NCI-H2081 treated with DMSO at 0.1 percent for 48 hours (cell line): ENCODE results near the gene MUC5B.

Source experiments
- DNase-seq: peaks from one replicate; lab custom pipeline; 2025; lab: John Stamatoyannopoulos, UW

The MUC5B gene

DNA sequence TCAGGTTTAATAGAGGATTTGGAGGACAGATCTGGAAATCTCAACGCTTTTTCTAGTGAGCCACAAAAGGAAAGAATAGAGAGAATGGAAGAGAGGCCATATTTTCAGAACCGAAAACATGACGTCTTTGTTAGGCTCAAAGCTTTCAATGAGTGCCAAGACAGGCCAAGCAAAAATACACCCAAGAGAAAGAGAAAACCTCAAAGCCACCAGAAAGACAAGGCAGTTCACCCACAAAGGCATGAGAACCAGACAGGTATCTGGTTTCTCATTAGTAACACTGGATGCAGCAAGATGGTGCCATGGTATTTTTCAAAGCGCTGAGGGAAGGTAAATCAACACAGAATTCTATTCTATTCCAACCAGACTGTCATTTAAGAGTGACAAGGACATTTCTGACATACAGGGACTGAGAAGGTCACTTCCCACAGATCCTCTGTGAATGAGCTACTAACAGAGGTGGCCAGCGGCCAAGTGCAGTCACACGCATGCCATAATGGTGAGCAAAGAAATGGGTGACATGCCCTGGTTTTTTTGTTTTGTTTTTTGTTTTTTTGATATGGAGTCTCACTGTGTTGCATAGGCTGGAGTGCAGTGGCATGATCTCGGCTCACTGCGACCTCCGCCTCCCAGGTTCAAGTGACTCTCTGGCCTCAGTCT, 44.7 kb downstream of the MUC5B start:
- DNase-seq = no peak

DNA sequence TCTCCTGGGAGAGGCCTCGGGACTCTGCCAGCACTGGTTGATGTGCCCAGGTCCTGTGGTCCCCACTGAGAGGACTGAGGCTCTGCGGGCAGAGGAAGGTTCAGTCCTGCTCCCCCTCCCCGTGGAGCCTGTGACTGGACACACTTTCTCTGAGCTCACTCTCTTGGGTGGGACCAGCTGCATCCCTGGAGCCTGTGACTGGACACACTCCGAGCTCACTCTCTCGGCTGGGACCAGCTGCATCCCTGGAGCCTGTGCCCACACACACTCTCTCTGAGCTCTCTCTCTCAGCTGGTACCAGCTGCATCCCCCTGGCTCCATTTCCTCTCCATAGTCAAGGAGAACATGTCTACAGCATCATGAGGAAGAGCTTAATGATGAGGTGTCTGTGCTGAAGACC, 47.1 kb downstream of the MUC5B start:
- no peak for DNase-seq

DNA sequence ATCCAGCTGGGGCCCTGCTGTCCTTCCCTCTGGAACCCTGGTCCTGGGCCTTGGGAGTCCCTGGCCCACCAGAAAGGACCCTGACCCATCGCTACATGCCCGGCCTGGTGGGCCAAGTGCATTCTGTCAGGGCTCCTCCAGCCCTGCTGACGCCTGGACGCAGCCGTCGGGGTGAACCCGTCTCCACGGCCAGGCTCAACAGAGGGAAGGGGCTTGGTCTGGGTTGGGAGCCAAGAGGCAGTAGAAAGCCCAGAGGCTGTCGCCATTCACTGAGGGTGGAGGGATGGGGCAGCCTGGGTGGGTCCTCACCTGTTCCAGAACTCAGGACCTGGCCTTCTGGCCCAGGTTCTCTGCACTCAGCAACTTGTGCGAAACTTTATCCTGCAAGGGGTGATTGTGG, 47.6 kb downstream of the MUC5B start:
- no peak for DNase-seq

DNA sequence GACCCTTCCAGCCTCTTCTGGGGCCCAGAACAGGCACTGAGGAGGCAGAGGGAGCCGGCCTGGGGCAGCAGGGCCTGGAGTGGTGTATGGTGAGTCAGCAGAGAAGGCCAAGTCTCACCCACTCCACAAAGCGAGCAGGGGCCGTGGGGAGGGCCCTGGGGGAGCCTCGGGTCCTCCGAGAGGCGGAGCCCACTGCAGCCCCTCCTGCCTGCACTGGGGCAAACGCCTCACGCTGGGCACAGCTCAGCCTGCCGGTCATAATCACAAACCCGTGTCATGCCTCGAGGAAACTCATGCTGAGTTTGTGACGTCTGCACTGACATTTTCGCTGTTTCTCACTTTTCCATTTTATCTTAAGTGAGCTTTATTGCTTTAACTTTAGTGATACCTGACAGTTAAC, 48.1 kb downstream of the MUC5B start:
- DNase-seq = no peak

DNA sequence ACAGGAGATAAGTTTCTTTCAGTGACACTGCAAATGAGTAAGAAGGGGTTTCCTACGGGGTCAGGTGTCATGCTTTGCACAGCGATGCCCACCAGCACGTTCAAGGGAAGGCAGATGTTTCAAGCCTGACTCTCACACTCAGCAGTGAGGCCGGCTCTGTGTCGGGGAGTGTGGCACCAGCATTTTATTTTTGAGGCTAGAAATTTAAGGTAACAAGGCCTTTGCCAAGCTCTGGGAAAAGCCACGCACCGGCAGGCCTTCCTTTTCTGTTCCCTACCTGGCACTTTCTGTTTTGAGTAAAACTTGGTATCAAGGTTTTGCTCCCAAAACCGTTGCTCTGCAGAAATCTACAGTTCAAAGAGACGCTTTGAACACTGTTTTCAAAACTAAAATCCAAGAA, 48.5 kb downstream of the MUC5B start:
- no peak for DNase-seq

DNA sequence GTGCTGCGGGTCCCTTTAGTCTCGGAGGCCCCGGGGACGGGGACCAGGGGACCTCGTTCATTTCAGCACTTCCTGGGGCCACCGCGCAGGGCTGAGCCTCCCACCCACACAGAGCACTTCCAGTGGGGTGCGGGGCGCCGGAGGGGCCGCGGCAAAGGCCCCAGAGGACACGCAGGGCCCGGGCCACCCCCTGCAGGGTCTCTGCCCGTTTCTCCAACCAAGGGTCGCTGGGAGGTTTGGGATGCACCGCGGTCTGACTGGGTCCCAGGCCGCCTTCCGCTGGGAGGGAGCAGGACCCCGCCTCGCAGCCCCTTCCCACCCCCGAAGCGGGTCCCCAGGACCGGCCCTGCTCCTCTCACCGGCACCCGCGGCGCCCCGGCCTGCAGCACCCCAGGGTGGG, 49.1 kb downstream of the MUC5B start:
- DNase-seq = no peak

DNA sequence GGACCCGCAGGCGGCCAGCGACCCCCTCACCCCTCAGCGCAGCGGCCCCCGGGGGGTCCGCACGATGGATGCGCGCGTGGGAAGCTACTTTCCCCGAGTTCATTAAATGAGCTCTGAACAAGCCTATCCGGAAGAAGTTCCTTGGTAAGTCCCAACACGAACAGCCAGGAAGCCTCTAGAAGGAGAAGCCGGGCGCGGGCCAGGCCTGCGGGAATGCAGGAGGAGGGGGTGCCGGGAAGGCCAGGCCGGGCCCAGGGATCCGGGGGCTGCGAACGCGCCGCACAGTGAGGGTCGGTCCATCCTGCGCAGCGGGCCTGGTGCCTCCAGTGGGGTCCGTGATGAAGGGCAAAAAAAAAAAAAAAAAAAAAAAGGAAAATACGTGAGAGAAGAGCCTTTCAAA, 49.7 kb downstream of the MUC5B start:
- no peak for DNase-seq

DNA sequence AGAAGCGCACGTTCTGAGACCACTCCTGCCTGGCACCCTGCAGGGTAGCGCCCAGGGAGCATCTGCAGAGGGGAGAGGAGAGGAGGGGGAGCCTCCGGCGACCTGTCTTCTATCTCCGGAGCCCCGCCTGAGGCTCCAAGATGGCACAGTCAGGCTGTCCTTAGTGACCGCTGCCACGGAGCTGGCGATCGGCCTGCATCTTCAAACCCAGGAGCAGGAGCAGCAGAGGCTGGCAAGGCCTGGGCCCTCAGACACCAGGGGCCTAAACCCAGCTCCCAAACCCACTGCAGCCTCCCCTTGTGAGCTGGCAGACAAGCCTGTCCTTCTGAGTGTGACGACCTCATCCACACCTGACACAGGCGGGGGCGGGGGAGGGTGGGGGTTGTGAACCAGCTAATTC, 51.6 kb downstream of the MUC5B start:
- no peak for DNase-seq

DNA sequence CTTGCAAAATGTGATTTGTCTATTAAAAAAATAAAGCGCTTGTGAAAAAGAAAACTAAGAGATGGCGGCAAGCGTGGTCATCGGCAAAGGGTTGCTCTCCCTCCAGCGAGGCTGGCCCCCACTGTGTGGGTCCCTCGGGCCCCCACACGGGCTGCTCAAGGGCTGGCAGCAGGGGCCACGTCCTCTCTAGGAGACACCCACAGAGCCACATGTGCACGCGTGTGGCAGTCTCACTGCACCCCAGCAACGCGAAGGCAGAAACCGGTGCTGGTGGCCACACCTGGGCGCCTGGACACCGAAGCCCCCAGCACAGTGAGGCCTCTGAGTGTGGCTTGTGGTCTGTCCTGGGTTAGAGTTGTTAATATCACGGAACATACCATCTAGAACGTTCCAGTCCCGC, 52.2 kb downstream of the MUC5B start:
- DNase-seq = no peak

DNA sequence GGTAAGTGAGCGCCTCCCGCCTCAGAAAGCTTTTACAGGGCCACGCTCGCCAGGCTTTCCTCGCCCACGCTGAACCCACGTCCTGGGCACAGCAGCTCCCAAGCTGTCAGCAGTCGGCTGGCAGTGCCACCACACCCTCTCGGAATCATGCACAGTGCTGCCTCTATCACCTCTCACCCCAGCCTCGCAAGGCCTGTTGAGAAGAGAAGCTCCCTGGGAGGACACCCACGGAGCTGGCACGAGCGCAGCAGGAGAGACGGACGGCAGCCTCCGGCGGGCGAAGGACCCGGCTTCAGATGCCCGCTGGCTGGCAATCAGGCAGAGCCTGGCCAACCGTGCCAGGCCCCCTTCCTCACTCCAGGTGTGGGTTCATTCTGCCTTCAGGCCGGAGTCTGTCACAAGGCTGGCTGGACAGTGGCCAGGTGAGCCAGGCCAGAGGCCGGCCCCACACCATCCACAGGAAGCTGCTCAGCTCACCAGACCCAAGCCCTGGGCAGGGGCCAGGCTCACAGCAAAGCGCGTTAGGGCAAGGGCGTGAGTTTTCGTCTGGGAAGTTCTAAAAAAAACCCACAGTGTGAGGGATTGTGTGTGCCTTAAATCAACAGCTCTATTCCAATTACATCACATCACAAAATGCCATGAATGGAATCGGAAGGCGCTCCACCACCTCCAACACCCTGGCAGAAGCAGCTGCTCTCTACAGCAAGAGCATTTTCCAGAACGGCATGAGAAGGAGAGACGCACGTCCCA, 53.4 kb downstream of the MUC5B start:
- DNase-seq = no peak

DNA sequence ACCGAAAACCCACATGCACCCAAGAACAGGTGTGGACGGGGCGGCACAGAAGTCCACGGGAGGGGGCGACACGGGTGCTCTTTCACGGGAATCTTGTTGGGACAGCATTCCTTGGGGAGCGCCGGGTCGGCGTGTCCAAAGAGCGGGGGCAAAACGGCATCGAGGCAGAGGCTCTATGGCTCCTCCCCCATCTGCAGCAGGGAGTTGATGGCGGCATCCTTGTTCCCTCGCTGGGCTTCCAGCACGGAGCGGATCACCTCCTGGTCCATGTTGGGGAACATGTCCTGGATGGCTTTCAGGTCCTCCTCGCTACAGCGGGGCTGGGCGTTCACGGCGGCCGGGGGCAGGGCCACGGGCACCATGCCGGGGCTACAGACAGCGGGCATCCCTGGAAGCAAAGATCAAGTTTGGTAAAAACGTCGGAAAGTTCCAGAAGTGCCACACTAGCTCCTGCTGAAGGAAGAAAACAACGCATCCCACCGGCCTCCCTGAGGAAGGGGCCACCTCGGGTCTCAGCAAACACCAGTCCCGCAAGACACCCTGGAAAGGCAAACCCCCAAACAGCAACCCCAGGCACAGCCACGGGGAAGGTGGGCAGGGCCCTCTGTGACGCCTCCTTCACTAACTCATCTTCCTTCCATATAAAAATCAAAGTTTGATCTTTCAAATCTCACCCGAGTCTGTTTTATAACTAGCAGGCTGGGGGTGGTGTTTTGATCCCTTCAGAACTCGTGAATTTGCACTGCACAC, 54.2 kb downstream of the MUC5B start:
- DNase-seq = no peak

DNA sequence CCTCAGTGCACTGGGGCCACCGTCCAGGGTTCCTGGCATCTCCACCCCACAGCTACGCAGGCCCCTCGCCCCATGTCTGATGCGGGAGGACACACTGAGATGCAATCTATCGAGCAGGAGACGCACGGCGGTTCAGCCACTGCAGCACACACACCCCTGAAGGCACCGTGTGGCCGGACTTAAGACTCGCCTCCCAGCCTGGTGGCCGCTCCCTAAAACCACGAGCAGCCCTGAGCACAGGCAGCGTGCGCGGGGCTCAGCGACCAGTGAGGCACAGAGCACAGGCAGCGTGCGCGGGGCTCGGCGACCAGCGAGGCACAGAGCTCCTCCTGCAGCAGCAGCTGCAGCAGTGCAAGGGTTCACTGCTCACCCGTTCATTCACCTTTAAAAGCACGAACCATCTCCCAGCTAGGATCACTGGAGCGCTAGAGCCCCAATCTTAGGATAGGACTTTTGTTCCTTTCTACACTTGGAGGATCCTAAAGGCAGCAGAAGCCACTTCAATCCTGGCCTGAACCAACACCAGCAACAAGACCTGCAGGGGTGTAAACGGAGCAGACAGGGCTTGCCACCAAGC, 55.2 kb downstream of the MUC5B start:
- DNase-seq = no peak

DNA sequence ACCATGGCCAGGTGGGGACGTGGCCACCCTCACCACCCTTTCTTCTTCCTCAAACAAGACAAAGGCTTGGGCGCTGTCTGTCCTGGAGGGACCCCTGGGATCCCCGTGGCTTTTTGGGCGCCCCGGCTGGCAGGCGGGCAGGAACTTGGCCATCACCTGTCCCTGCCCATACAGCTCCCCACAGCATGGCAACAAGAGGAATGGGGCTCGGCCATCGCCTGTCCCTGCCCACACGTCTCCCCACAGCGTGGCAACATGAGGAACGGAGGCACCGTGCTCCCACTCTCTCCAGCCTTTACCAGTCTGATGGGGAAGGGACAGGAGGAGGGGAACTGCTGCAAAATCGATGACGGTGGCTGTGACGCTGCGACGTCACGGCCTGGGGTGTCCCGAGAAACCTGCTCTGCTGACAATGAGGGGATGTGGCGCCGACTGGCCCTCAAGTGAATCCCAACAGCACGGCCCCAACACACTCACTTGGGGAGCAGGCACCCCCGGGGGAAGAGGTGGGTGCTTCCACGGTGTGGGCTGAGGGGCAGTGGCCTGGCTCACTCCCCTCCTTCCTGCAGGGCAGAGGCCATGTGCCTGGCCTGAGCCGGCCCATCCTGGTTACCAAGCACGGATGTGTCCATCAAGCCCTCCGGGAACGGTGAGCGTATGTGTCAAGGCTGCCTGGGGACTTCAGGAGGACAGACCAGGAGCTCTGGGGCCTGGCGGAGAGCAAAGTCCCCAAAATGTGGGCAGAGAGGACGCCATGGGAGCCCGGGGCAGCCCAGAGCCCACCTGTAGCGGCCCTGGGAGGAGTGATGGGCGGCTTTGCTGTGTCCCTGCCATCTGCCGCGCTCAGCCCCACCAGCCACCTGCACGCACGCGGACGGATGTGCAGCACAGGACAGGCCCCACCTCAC, 56.2 kb downstream of the MUC5B start:
- no peak for DNase-seq

DNA sequence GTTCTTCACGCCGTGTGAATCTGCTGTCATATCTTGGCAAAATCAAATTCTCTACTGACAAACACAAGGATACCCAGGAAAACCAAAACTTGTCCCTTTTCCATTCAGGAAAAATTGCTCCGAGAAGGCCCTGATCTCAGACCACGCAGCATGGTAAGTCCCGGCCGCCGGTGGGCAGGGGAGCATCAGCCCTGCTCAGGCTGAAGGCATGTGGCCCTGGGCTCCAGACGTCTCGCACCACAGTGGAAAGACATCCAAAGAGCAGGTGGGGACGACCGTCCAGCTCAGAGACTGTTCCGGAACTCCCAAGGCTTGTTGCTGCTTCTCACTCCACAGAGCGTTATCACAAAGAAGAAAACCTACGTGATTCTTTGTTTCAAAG, 56.8 kb downstream of the MUC5B start:
- DNase-seq = no peak

DNA sequence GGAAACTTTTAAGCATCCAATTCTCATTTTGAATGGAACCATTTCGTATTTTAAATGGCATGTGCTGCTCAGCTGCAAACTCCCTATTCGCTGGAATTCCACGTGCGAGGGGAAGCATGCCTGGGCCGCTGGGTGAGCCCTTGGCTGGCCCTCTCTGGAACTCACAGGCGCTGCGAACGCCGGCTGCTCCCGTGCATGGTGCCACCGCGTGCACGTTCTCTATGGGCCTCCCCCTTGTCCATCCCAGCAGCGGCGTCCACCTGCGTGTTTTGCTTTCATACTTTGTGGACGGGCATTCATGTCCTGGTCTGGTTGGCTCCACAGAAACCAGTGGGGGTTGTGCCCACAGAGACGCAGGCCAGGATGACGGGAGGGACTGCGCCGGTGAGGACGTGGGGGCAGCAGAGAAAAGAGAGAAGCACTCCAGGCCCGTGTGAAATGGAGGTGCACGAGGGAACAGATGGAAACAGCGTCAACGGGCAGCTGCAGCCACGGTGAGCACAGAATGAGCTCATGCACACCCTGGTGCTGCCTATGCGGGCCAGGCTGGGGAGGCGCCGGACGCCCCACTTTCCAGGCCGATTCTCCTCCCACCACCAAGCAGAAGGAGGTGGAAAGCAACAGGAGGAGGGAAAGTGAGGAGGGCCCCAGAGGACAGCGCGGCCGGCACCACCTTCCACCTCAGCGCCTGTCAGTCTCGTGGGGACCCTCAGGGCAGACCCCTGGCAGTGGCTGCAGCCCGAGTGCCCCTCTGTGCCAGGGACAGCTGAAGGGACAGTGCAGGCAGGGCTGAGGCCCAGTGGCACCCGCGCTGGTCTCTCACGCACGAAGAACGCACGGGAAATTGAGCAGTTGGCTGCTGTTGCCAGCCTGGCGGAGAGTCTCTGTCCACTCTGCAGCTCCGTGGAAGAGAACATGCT, 57.5 kb downstream of the MUC5B start:
- DNase-seq = no peak

DNA sequence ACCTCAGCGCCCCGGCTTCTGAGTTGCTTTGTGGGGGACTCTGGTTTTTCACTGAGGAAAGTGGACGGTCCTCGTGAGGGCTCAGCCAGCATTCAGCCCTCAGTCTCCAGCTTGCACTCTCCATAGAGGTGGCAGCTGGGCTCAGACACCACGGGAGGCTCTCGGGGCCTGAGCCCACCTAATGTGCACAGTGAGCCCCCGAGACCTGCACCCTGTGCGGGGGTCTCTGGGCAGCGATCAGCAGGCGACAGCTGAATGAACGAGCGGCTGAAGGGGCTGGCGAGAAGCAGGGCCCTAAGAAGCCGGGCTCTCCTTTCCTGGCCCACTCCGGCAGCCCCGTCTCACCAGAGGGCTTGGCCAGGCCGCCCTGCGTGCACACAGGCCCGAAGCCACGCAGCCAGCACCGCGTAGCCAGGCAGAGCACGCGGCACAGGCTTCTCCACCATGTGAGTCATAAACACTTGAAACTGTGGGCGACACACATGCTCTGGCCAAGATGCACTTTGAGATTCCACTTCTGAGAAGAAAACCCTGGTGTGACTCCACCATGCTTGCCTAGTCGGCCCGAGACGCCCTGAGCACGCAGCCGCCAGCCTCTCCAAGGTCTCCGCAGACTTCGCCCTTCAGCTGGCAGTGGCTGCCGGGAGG, 58.6 kb downstream of the MUC5B start:
- no peak for DNase-seq

DNA sequence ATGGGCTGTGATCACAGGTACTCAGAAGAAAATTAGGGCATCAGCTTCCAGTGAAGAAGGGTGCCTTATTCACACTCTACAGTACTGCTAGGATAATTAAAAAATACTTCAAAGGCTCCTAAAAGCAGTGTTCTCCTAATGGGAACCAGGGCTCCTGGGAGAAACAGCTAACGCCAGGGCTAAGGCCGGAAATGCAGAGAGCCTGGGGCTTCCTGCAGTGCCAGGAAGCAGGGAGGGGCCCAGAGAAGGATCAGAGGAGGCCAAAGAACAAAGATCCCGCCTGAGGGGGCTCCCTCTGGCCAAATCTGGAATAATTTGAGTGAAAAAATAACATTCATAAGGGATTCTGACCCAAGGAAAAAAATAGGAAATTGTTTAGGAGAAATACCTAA, 59.1 kb downstream of the MUC5B start:
- DNase-seq = no peak

DNA sequence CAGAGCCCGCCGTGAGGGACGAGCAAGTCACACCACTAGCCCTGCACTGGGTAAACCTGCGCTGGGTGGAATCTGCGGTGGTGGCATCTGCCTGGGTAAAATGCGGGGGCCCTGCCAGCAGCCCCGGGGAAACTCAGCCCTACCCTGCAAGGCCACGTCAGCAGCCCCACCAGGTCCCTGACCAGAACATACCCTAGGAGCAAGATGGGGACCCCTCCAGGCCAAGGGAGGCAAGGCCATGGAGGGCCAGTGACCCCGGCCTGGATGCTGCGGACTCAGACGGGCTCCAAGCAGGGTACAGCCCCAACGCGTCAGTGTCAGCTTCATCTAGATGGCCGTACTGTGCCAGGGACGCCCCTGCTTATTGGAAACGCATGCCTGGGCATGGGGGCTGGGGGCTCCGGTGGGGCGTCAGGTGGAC, 60.2 kb downstream of the MUC5B start:
- no peak for DNase-seq

DNA sequence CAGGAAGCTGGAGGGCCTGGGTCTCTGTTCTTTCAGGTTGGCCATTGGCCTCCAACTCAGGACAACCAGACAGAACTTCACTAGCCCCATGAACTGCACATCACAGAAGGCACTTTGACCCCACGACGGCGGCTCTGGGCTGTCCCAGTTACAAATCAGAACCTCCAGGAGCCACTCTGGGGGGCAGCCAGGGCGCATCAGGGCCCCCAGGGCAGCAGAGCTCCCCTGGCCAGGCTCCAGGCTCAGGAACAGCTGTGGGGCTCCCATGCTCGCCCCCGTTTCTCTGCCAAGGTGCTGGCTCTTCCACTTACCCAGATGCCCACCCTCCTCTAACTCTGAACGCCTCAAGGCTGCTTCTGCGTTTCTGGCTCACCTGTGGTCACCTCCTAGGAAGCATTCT, 61.0 kb downstream of the MUC5B start:
- DNase-seq = no peak

DNA sequence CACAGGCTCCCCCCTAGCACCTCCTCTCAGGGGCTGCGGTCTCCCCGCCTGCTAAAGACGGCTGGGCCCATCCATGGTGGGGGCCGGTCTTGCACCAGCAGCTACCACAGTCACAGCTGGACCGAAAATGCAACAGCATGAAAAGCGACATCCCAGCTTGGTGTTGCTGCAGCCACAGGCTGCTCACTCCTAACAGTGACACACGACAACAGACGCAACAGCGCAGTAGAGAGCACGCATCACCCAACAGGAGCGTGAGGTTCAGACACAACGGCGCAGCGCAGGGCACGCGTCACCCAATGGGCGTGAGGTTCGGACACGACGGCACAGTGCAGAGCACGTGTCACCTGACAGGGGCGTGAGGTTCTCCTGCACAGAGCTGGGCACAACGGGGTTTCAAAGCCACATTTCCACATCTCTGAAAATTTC, 62.5 kb downstream of the MUC5B start:
- no peak for DNase-seq
